ENCODE results near the gene ACMSD. TPM values are rescaled to one million over a fixed set of nuclear protein-coding genes. Genes with fewer than 3 reads are reported as not detected.
"Not testable (repeated sequence)": the region's sequence is repeated elsewhere in the genome, so short reads cannot be mapped to it uniquely, and the experiment has no call there.

Gene ACMSD
- total and polyA plus RNA-seq, 9 of the 15 experiments (the other 6 are each of a cell fraction or from before 2014, with no cell fraction given), result not detected

GRCh38 chr2:134903701-134904100, 65.3 kb downstream of the ACMSD start:
- H4K20me1 ChIP-seq (replicated peaks; ENCODE audit: control insufficient read depth, insufficient read depth, low read length); H3K27me3 ChIP-seq (ENCODE audit: control insufficient read depth in 2 of 2, insufficient read depth in 2 of 2, low read length in 2 of 2); H3K9ac ChIP-seq (ENCODE audit: insufficient read depth in 1 of 2, low read depth in 2 of 2, low read length in 2 of 2); H3K9me1 ChIP-seq (ENCODE audit: control insufficient read depth, insufficient read depth, low read length); intact Hi-C loops (cut with micrococcal nuclease); CTCF ChIA-PET (ENCODE audit: low intra/inter-chr PET ratio); H3K9me3 ChIP-seq (replicated peaks; ENCODE audit: control insufficient read depth, insufficient read depth, low read depth, low read length); DNase-seq (ENCODE audit: extremely low read depth in 1 of 4, low spot score in 3 of 4); H3K79me2 ChIP-seq (ENCODE audit: control insufficient read depth, insufficient read depth, low read length); H3K4me1 ChIP-seq (replicated peaks in 1 of 2; ENCODE audit: control insufficient read depth in 2 of 2, insufficient read depth in 2 of 2, low read length in 2 of 2); FAIRE-seq; ATAC-seq; BruUV-seq (replicated peaks); H3K27ac ChIP-seq (ENCODE audit: extremely low read depth, low read depth, low read length); H2AFZ ChIP-seq (ENCODE audit: low read depth, low read length); H3K4me2 ChIP-seq (ENCODE audit: insufficient read depth, low read length); H3K4me3 ChIP-seq; H3K36me3 ChIP-seq (ENCODE audit: control insufficient read depth, insufficient read depth, low read length): not testable (repeated sequence)
- WGBS (ENCODE audit: insufficient coverage, low coverage, missing lambda C conversion rate), result 18% methylated on average over 10 of the region's 13 CpGs
- POLR2A ChIA-PET, result interaction anchor here (0.6 kb wide), 1 partner anchor 132 kb away, joined by 3 read pairs; no protein-coding TSS in a partner anchor
- in situ Hi-C loops (cut with MboI), result loop anchor here (5.0 kb wide), 1 partner anchor 441 kb away; no protein-coding TSS in a partner anchor

- in situ Hi-C loops (cut with MboI) (no loop called here), intact Hi-C loops (cut with micrococcal nuclease) (no loop called here)
- H3K4me1 ChIP-seq (replicated peaks in 1 of 2; ENCODE audit: control insufficient read depth in 2 of 2, insufficient read depth in 2 of 2, low read length in 2 of 2), result no peaks in the 10 kb centered on the region
- DNase-seq (ENCODE audit: extremely low read depth in 1 of 4, low spot score in 3 of 4), result no peak
- CTCF ChIA-PET (ENCODE audit: low intra/inter-chr PET ratio), result no interaction called here
- POLR2A ChIA-PET, result no interaction called here
- H2AFZ ChIP-seq (ENCODE audit: low read depth, low read length), result no peak overlapping the region
- no peak for TF ChIP-seq CBX8 (IDR thresholded peaks at IDR 0.05; ENCODE audit: borderline replicate concordance, extremely low read depth, low read depth, low read length, poor library complexity, severe bottlenecking)
- no peak for TF ChIP-seq MTA1 (IDR thresholded peaks at IDR 0.05; ENCODE audit: borderline replicate concordance)
- TF ChIP-seq PML (IDR thresholded peaks at IDR 0.05; ENCODE audit: low read length), result no peak
- TF ChIP-seq ZSCAN29 (IDR thresholded peaks at IDR 0.05), result no peak
- TF ChIP-seq SIN3B (IDR thresholded peaks at IDR 0.05; ENCODE audit: low read depth), result no peak
- no peak for TF ChIP-seq BRF1 (IDR thresholded peaks at IDR 0.05; ENCODE audit: borderline replicate concordance, extremely low read depth, insufficient read length)
- no peak for TF ChIP-seq MBD1 (CRISPR knock-in tag; IDR thresholded peaks at IDR 0.05)
- TF ChIP-seq E2F8 (IDR thresholded peaks at IDR 0.05; ENCODE audit: low read depth, partially characterized antibody), result no peak
- TF ChIP-seq KLF10 (CRISPR knock-in tag; IDR thresholded peaks at IDR 0.05), result no peak
- TF ChIP-seq HMGN3 (IDR thresholded peaks at IDR 0.05; ENCODE audit: borderline replicate concordance, extremely low read depth, insufficient read length, low read depth, low read length), result no peak
- no peak for TF ChIP-seq KLF1 (tag; IDR thresholded peaks at IDR 0.05)
- no peaks in the 10 kb centered on the region for H3K9me1 ChIP-seq (ENCODE audit: control insufficient read depth, insufficient read depth, low read length)
- H3K79me2 ChIP-seq (ENCODE audit: control insufficient read depth, insufficient read depth, low read length), result no peaks in the 10 kb centered on the region
- BruUV-seq (replicated peaks), result no TSS peak
- no peak overlapping the region for H3K4me2 ChIP-seq (ENCODE audit: insufficient read depth, low read length)
- no peak overlapping the region for H3K27ac ChIP-seq (ENCODE audit: extremely low read depth, low read depth, low read length)
- H4K20me1 ChIP-seq (replicated peaks; ENCODE audit: control insufficient read depth, insufficient read depth, low read length), result no peaks in the 10 kb centered on the region
- no peak overlapping the region for H3K4me3 ChIP-seq
- H3K9me3 ChIP-seq (replicated peaks; ENCODE audit: control insufficient read depth, insufficient read depth, low read depth, low read length), result no peaks in the 10 kb centered on the region
- no peak overlapping the region for H3K9ac ChIP-seq (ENCODE audit: insufficient read depth in 1 of 2, low read depth in 2 of 2, low read length in 2 of 2)
- no peaks in the 10 kb centered on the region for H3K36me3 ChIP-seq (ENCODE audit: control insufficient read depth, insufficient read depth, low read length)
- ATAC-seq, result no peak
- FAIRE-seq, result no peak
- peaks cover 4 to 9% of the 10 kb centered on the region in 2 experiments; a peak in 1 of 5 replicates for H3K27me3 ChIP-seq (ENCODE audit: control insufficient read depth in 2 of 2, insufficient read depth in 2 of 2, low read length in 2 of 2)
- WGBS (ENCODE audit: insufficient coverage, low coverage, missing lambda C conversion rate), result 10% methylated on average over 2 of the region's 2 CpGs
These were observed 66.8 kb downstream of the ACMSD start for GRCh38 chr2:134905168-134905567.
